OCI-M2 (cell line): ENCODE results near the gene PLXNA4.

Source experiments
- DNase-seq: peaks from one replicate; lab custom pipeline; 2025; ENCODE audit not compliant: unreplicated experiment; lab: John Stamatoyannopoulos, UW

Gene PLXNA4

GRCh38 chr7:132422502-132423111 is 153.7 kb downstream of the PLXNA4 start:
- DNase-seq = no peak

GRCh38 chr7:132420527-132420926 is 155.7 kb downstream of the PLXNA4 start:
- no peak for DNase-seq

- peak; percentile 79 for DNase-seq
Measured at GRCh38 chr7:132419542-132419941, 156.7 kb downstream of the PLXNA4 start.

GRCh38 chr7:132418840-132419239 is 157.4 kb downstream of the PLXNA4 start:
- DNase-seq = no peak

- no peak for DNase-seq
Measured at GRCh38 chr7:132417103-132417906, 159.0 kb downstream of the PLXNA4 start.

- no peak for DNase-seq
Measured at GRCh38 chr7:132416395-132416794, 159.9 kb downstream of the PLXNA4 start.

GRCh38 chr7:132415259-132415658 is 161.0 kb downstream of the PLXNA4 start:
- DNase-seq = no peak

- DNase-seq = no peak
Measured at GRCh38 chr7:132414857-132415256, 161.4 kb downstream of the PLXNA4 start.

- DNase-seq = no peak
Measured at GRCh38 chr7:132412435-132412834, 163.8 kb downstream of the PLXNA4 start.

- DNase-seq = no peak
Measured at GRCh38 chr7:132410861-132411541, 165.3 kb downstream of the PLXNA4 start.

- DNase-seq = peak; percentile 96
Measured at GRCh38 chr7:132410385-132410784, 165.9 kb downstream of the PLXNA4 start.

GRCh38 chr7:132407764-132408163 is 168.5 kb downstream of the PLXNA4 start:
- DNase-seq = no peak

- DNase-seq = no peak
Measured at GRCh38 chr7:132406039-132406438, 170.2 kb downstream of the PLXNA4 start.

GRCh38 chr7:132404261-132404660 is 172.0 kb downstream of the PLXNA4 start:
- no peak for DNase-seq

- DNase-seq = no peak
Measured at GRCh38 chr7:132403465-132404110, 172.7 kb downstream of the PLXNA4 start.

- DNase-seq = no peak
Measured at GRCh38 chr7:132402751-132403245, 173.5 kb downstream of the PLXNA4 start.

GRCh38 chr7:132402096-132402495 is 174.2 kb downstream of the PLXNA4 start:
- DNase-seq = no peak

- DNase-seq = no peak
Measured at GRCh38 chr7:132400561-132401142, 175.6 kb downstream of the PLXNA4 start.

- no peak for DNase-seq
Measured at GRCh38 chr7:132399367-132399766, 176.9 kb downstream of the PLXNA4 start.

- no peak for DNase-seq
Measured at GRCh38 chr7:132398253-132398925, 177.9 kb downstream of the PLXNA4 start.
